ENCODE data around the gene DTNBP1. TPM values are rescaled to one million over a fixed set of nuclear protein-coding genes. Genes with fewer than 3 reads are reported as not detected.

DTNBP1 gene
- total and polyA plus RNA-seq, 2 of the 13 experiments (the other 11 are each of a cell fraction or from before 2014, with no cell fraction given), result 6.6 to 19.1 TPM

DNA sequence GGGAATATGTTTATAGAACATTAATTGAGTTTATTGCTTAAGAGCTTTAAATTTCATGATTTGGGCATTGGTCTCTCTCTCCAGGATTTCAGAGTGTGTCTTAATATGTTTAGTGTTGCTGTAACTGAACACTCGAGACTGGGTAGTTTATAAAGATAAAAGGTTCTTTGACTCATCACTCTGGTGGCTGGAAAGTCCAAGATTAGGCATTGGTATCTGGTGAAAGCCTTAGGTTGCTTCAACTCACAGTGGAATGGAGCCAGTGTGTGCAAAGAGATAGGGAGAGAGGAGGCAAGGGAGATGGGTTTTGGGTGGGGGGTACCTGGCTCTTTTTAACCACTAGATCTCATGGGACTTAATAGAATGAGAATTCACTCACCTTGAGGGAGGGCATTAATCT, 35.6 kb upstream of the DTNBP1 start:
- POLR2A ChIA-PET, result no interaction called here
- TF ChIP-seq, protein P1, sequence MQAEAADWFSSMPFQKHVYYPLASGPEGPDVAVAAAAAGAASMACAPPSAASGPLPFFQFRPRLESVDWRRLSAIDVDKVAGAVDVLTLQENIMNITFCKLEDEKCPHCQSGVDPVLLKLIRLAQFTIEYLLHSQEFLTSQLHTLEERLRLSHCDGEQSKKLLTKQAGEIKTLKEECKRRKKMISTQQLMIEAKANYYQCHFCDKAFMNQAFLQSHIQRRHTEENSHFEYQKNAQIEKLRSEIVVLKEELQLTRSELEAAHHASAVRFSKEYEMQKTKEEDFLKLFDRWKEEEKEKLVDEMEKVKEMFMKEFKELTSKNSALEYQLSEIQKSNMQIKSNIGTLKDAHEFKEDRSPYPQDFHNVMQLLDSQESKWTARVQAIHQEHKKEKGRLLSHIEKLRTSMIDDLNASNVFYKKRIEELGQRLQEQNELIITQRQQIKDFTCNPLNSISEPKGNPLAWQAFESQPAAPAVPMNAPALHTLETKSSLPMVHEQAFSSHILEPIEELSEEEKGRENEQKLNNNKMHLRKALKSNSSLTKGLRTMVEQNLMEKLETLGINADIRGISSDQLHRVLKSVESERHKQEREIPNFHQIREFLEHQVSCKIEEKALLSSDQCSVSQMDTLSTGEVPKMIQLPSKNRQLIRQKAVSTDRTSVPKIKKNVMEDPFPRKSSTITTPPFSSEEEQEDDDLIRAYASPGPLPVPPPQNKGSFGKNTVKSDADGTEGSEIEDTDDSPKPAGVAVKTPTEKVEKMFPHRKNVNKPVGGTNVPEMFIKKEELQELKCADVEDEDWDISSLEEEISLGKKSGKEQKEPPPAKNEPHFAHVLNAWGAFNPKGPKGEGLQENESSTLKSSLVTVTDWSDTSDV (CRISPR knock-in tag; IDR thresholded peaks at IDR 0.05), result no peak
- TF ChIP-seq ZNF431 (CRISPR knock-in tag; IDR thresholded peaks at IDR 0.05; ENCODE audit: borderline replicate concordance, low read depth) (no peak), ZNF703 (CRISPR knock-in tag; IDR thresholded peaks at IDR 0.05; ENCODE audit: borderline replicate concordance) (no peak), ZNF737 (CRISPR knock-in tag; IDR thresholded peaks at IDR 0.05; ENCODE audit: borderline replicate concordance) (no peak), HNRNPL (IDR thresholded peaks at IDR 0.05; ENCODE audit: low read depth, low read length) (no peak), ZFP82 (CRISPR knock-in tag; IDR thresholded peaks at IDR 0.05; ENCODE audit: borderline replicate concordance) (no peak), ZNF644 (CRISPR knock-in tag; IDR thresholded peaks at IDR 0.05; ENCODE audit: low read depth) (no peak), ZNF20 (CRISPR knock-in tag; IDR thresholded peaks at IDR 0.05) (no peak), RELA (CRISPR knock-in tag; IDR thresholded peaks at IDR 0.05) (no peak), HNRNPH1 (optimal IDR thresholded peaks at IDR 0.05; ENCODE audit: low read depth, low read length) (no peak)
- TF ChIP-seq, protein P2, sequence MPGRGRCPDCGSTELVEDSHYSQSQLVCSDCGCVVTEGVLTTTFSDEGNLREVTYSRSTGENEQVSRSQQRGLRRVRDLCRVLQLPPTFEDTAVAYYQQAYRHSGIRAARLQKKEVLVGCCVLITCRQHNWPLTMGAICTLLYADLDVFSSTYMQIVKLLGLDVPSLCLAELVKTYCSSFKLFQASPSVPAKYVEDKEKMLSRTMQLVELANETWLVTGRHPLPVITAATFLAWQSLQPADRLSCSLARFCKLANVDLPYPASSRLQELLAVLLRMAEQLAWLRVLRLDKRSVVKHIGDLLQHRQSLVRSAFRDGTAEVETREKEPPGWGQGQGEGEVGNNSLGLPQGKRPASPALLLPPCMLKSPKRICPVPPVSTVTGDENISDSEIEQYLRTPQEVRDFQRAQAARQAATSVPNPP (CRISPR knock-in tag; IDR thresholded peaks at IDR 0.05), result no peak
- TF ChIP-seq, protein P3, sequence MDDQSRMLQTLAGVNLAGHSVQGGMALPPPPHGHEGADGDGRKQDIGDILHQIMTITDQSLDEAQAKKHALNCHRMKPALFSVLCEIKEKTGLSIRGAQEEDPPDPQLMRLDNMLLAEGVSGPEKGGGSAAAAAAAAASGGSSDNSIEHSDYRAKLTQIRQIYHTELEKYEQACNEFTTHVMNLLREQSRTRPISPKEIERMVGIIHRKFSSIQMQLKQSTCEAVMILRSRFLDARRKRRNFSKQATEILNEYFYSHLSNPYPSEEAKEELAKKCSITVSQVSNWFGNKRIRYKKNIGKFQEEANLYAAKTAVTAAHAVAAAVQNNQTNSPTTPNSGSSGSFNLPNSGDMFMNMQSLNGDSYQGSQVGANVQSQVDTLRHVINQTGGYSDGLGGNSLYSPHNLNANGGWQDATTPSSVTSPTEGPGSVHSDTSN (CRISPR knock-in tag; IDR thresholded peaks at IDR 0.05; ENCODE audit: borderline replicate concordance), result no peak
- TF ChIP-seq, protein P4, sequence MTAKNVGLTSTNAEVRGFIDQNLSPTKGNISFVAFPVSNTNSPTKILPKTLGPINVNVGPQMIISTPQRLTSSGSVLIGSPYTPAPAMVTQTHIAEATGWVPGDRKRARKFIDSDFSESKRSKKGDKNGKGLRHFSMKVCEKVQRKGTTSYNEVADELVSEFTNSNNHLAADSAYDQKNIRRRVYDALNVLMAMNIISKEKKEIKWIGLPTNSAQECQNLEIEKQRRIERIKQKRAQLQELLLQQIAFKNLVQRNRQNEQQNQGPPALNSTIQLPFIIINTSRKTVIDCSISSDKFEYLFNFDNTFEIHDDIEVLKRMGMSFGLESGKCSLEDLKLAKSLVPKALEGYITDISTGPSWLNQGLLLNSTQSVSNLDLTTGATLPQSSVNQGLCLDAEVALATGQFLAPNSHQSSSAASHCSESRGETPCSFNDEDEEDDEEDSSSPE (CRISPR knock-in tag; IDR thresholded peaks at IDR 0.05), result no peak
- TF ChIP-seq, protein P5, sequence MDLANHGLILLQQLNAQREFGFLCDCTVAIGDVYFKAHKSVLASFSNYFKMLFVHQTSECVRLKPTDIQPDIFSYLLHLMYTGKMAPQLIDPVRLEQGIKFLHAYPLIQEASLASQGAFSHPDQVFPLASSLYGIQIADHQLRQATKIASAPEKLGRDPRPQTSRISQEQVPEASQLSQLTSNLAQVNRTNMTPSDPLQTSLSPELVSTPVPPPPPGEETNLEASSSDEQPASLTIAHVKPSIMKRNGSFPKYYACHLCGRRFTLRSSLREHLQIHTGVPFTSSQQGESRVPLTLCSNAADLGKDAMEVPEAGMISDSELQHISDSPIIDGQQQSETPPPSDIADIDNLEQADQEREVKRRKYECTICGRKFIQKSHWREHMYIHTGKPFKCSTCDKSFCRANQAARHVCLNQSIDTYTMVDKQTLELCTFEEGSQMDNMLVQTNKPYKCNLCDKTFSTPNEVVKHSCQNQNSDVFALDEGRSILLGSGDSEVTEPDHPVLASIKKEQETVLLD (CRISPR knock-in tag; IDR thresholded peaks at IDR 0.05; ENCODE audit: low read depth), result no peak
- TF ChIP-seq, protein P6, sequence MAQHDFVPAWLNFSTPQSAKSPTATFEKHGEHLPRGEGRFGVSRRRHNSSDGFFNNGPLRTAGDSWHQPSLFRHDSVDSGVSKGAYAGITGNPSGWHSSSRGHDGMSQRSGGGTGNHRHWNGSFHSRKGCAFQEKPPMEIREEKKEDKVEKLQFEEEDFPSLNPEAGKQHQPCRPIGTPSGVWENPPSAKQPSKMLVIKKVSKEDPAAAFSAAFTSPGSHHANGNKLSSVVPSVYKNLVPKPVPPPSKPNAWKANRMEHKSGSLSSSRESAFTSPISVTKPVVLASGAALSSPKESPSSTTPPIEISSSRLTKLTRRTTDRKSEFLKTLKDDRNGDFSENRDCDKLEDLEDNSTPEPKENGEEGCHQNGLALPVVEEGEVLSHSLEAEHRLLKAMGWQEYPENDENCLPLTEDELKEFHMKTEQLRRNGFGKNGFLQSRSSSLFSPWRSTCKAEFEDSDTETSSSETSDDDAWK (CRISPR knock-in tag; IDR thresholded peaks at IDR 0.05), result no peak
- ATAC-seq, result no peak
- BruUV-seq (replicated peaks), result no TSS peak
- Histone ChIP-seq H2AFZ (ENCODE audit: low read length) (no peak overlapping the region), H3K27ac (ENCODE audit: extremely low read length, insufficient read depth, low read length) (no peak overlapping the region), H3K4me1 (ENCODE audit: insufficient read depth, low read length) (no peaks in the 10 kb centered on the region), H3K9me3 (ENCODE audit: low read length) (peaks cover 4% of the 10 kb centered on the region; the same call in 1 of the 2 replicates), H3K79me2 (ENCODE audit: insufficient read depth, low read length) (no peaks in the 10 kb centered on the region), H3K9ac (ENCODE audit: insufficient read depth, low read depth, low read length) (no peak overlapping the region), H4K20me1 (ENCODE audit: insufficient read depth, low read length) (no peaks in the 10 kb centered on the region), H3K27me3 (ENCODE audit: control insufficient read depth in 1 of 2, insufficient read depth in 2 of 2, low read length in 2 of 2) (no peaks in the 10 kb centered on the region; a peak in 1 of 5 replicates), H3K4me2 (ENCODE audit: low read depth, low read length) (no peak overlapping the region), H3K36me3 (replicated peaks in 1 of 2; ENCODE audit: control insufficient read depth in 1 of 2, insufficient read depth in 2 of 2, low read length in 2 of 2) (no peaks in the 10 kb centered on the region), H3K4me3 (replicated peaks in 1 of 3; ENCODE audit: insufficient read depth in 1 of 3, low read depth in 2 of 3, low read length in 3 of 3) (no peak overlapping the region)
- 0% methylated on average over 1 of the region's 1 CpG for WGBS (ENCODE audit: low lambda C conversion rate)
- no peak for FAIRE-seq
- DNase-seq (ENCODE audit: low spot score), result no peak
- in situ Hi-C loops (cut with HindIII; ENCODE audit: extremely low pct_ligation_motif_present, low pct_unique_long_range_greater_than_20kb), result no loop called here
- intact Hi-C loops (cut with micrococcal nuclease; ENCODE audit: unreplicated experiment), result no loop called here
- CTCF ChIA-PET (ENCODE audit: low intra/inter-chr PET ratio, low total read pairs), result no interaction called here

All from HepG2 (cell line).